CD14-positive monocyte (primary cell): Measurements from ENCODE around the gene KRT79. TPM values are rescaled to one million over a fixed set of nuclear protein-coding genes. Genes with fewer than 3 reads are reported as not detected.

Experiments used
- DNase-seq, 3 donors: peaks; one replicate each; pipeline ENCODE4 v3.0.0-alpha.2; 2011 to 2022
- H2AFZ ChIP-seq: 2 replicates; pipeline ENCODE4 v1.6.0; 2012; ENCODE audit warnings: mild to moderate bottlenecking, low read depth, low read length, inconsistent platforms; ENCODE audit not compliant: insufficient read depth, poor library complexity, severe bottlenecking
- H3K27ac ChIP-seq, 2 donors: 1 replicate in 1 of 2; 2 replicates in 1 of 2; pipeline ENCODE4 v1.5.1; 2012 to 2013; ENCODE audit warnings: low read length in 2 of 2, control low read depth in 1 of 2, inconsistent platforms in 1 of 2, low read depth in 1 of 2, mild to moderate bottlenecking in 1 of 2
- H3K27me3 ChIP-seq, 2 donors: one replicate each; pipeline versions ENCODE4 v1.6.0 to v1.6.1; 2011 to 2013; ENCODE audit warnings: low read length in 2 of 2; ENCODE audit not compliant: control insufficient read depth in 2 of 2, insufficient read depth in 2 of 2
- H3K36me3 ChIP-seq, 2 donors: replicated peaks in 1 of 2; 1 replicate in 1 of 2; 2 replicates in 1 of 2; pipeline versions ENCODE4 v1.5.1 to v1.6.1; 2012 to 2013; ENCODE audit warnings: low read length in 2 of 2, control low read depth in 1 of 2, inconsistent platforms in 1 of 2, mild to moderate bottlenecking in 1 of 2; ENCODE audit not compliant: insufficient read depth in 2 of 2, control insufficient read depth in 1 of 2
- H3K4me1 ChIP-seq, 2 donors: 1 replicate in 1 of 2; 2 replicates in 1 of 2; pipeline versions ENCODE4 v1.5.1 to v1.6.1; 2012 to 2013; ENCODE audit warnings: low read length in 2 of 2, control low read depth in 1 of 2, inconsistent platforms in 1 of 2, mild to moderate bottlenecking in 1 of 2, moderate library complexity in 1 of 2; ENCODE audit not compliant: insufficient read depth in 2 of 2, control insufficient read depth in 1 of 2
- H3K4me2 ChIP-seq: replicated peaks from 2 replicates; pipeline ENCODE3; 2012; ENCODE audit warnings: low read length, moderate library complexity, mild to moderate bottlenecking; ENCODE audit not compliant: poor library complexity, severe bottlenecking; ENCODE audit errors: extremely low read depth
- H3K4me3 ChIP-seq, 3 experiments: fragments of 200-600 bp in 1 of 3; sonication (generic) in 1 of 3; replicated peaks in 1 of 3; 1 replicate in 2 of 3; 2 replicates in 1 of 3; pipeline ENCODE4 v1.5.1; 2011 to 2013; ENCODE audit warnings: low read length in 3 of 3, mild to moderate bottlenecking in 3 of 3, control low read depth in 2 of 3, low read depth in 2 of 3, inconsistent platforms in 1 of 3, moderate library complexity in 1 of 3
- H3K79me2 ChIP-seq: 2 replicates; pipeline ENCODE4 v1.6.0; 2012; ENCODE audit warnings: mild to moderate bottlenecking, control low read depth, inconsistent platforms, low read length, moderate library complexity; ENCODE audit not compliant: insufficient read depth
- H3K9ac ChIP-seq: 2 replicates; pipeline ENCODE4 v1.6.0; 2017; ENCODE audit warnings: low read length, mild to moderate bottlenecking; ENCODE audit not compliant: insufficient read depth, poor library complexity, severe bottlenecking
- H3K9me3 ChIP-seq, 2 donors: replicated peaks in 1 of 2; 1 replicate in 1 of 2; 2 replicates in 1 of 2; pipeline versions ENCODE4 v1.5.1 to v1.6.1; 2012 to 2013; ENCODE audit warnings: low read length in 2 of 2, control low read depth in 1 of 2; ENCODE audit not compliant: control insufficient read depth in 1 of 2, insufficient read depth in 1 of 2
- H4K20me1 ChIP-seq: 2 replicates; pipeline ENCODE4 v1.6.0; 2012; ENCODE audit warnings: mild to moderate bottlenecking, low read length, control low read depth, moderate library complexity; ENCODE audit not compliant: insufficient read depth
- H3K27ac Mint-ChIP-seq, 7 donors: one replicate each; pipeline ENCODE4 v1.8.0; 2020; ENCODE audit warnings: mild to moderate bottlenecking in 7 of 7, mixed read lengths in 7 of 7, moderate library complexity in 6 of 7, inconsistent platforms in 2 of 7
- H3K27me3 Mint-ChIP-seq, 3 donors: one replicate each; pipeline ENCODE4 v1.8.0; 2021 to 2022; ENCODE audit warnings: low read depth in 3 of 3, mild to moderate bottlenecking in 3 of 3, mixed read lengths in 3 of 3, moderate library complexity in 3 of 3, inconsistent platforms in 1 of 3
- H3K36me3 Mint-ChIP-seq, 2 donors: one replicate each; pipeline ENCODE4 v1.8.0; 2020; ENCODE audit warnings: mixed read lengths in 2 of 2, inconsistent platforms in 1 of 2, mild to moderate bottlenecking in 1 of 2
- H3K4me1 Mint-ChIP-seq: one replicate; pipeline ENCODE4 v1.8.0; 2020; ENCODE audit warnings: mild to moderate bottlenecking, mixed read lengths
- H3K4me3 Mint-ChIP-seq, 2 donors: one replicate each; pipeline ENCODE4 v1.8.0; 2020; ENCODE audit warnings: mild to moderate bottlenecking in 2 of 2, mixed read lengths in 2 of 2, moderate library complexity in 1 of 2
- H3K9me3 Mint-ChIP-seq, 7 donors: one replicate each; pipeline ENCODE4 v1.8.0; 2020 to 2022; ENCODE audit warnings: mixed read lengths in 7 of 7, mild to moderate bottlenecking in 6 of 7, moderate library complexity in 6 of 7, inconsistent platforms in 2 of 7
- WGBS: methylation state at CpG from one replicate; pipeline ENCODE4 v1.1.5; 2013; ENCODE audit warnings: missing lambda C conversion rate; ENCODE audit not compliant: insufficient coverage; 5-methylcytosine and 5-hydroxymethylcytosine counted together
- intact Hi-C, 2 donors: fragments of 100-400 bp; cut with micrococcal nuclease; formaldehyde crosslinking; loops; one replicate each; pipeline versions ENCODE4 v1.15.0 to v1.15.1; 2023
- polyA plus RNA-seq, 3 donors: library from polyadenylated mRNA; depleted of rRNA in 1 of 3; unstranded in 2 of 3; stranded (reverse) in 1 of 3; fragments of 300-500 nt in 2 of 3; fragments of >200 nt in 1 of 3; fragmentation: Illumina TruSeq in 2 of 3; gene quantifications; 1 replicate in 2 of 3; 2 replicates in 1 of 3; pipeline ENCODE4 v1.2.3, GENCODE V29; 2012 to 2021
- TF ChIP-seq, protein P1 (sequence below): fragments of 200-600 bp; IDR thresholded peaks from one replicate; pipeline ENCODE4 v1.8.0; 2022; ENCODE audit warnings: antibody characterized with exemption, mild to moderate bottlenecking

KRT79 gene
- polyA plus RNA-seq, 3 donors, result not detected

DNA sequence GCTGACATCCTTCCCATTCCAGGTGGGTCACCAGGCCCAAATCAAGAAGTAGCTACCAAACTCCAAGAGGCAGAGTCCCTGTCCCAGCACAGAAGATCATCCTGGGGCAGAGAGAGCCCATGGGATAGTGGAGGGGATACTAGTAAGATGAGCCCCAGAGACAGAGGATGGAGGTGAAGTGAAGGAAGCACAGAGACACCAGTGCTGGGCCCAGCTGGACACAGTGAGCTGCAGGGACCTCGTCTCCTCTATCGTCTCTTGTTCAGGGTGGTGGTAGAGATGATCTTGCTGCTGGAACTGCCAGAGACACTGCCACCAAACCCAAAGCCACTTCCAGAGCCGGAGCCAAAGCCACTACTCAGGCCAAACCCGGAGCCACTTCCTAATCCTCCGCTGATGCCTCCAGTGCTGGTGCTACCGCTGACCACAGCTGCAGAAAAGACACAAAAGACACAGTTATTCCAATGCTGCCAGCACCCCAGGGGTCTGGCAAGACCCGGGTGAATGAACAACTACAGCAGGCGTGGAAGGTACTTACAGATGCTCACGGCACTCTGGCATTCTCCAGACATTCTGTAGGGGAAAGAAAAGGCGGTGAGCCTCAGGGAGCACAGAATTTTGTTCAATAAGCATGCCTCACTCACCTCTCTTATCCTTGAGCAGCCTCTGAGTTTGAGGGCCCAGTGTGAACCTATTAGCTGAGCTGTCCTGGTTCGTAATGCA lies 27.1 kb downstream of the KRT79 start:
- Histone ChIP-seq H3K27me3 (no peaks in the 10 kb centered on the region), H3K27ac (no peak overlapping the region), H3K36me3 (no peaks in the 10 kb centered on the region), H2AFZ (no peak overlapping the region), H4K20me1 (no peaks in the 10 kb centered on the region), H3K79me2 (no peaks in the 10 kb centered on the region), H3K9ac (no peak overlapping the region), H3K4me1 (no peaks in the 10 kb centered on the region), H3K4me3 (no peak overlapping the region), H3K9me3 (no peaks in the 10 kb centered on the region), H3K4me2 (no peak overlapping the region)
- Mint-ChIP-seq H3K9me3 (peaks cover 0 to 2% (median 0%) of the 10 kb centered on the region in 7 donors), H3K27me3 (peaks cover 3 to 6% (median 3%) of the 10 kb centered on the region in 3 donors), H3K27ac (no peak overlapping the region), H3K4me1 (no peaks in the 10 kb centered on the region), H3K4me3 (no peak overlapping the region), H3K36me3 (no peaks in the 10 kb centered on the region)
- WGBS, result 89% methylated on average over 8 of the region's 11 CpGs
- TF ChIP-seq, protein P1, sequence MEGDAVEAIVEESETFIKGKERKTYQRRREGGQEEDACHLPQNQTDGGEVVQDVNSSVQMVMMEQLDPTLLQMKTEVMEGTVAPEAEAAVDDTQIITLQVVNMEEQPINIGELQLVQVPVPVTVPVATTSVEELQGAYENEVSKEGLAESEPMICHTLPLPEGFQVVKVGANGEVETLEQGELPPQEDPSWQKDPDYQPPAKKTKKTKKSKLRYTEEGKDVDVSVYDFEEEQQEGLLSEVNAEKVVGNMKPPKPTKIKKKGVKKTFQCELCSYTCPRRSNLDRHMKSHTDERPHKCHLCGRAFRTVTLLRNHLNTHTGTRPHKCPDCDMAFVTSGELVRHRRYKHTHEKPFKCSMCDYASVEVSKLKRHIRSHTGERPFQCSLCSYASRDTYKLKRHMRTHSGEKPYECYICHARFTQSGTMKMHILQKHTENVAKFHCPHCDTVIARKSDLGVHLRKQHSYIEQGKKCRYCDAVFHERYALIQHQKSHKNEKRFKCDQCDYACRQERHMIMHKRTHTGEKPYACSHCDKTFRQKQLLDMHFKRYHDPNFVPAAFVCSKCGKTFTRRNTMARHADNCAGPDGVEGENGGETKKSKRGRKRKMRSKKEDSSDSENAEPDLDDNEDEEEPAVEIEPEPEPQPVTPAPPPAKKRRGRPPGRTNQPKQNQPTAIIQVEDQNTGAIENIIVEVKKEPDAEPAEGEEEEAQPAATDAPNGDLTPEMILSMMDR, result no peak
- intact Hi-C loops, result no loop called here
- no peak for DNase-seq

DNA sequence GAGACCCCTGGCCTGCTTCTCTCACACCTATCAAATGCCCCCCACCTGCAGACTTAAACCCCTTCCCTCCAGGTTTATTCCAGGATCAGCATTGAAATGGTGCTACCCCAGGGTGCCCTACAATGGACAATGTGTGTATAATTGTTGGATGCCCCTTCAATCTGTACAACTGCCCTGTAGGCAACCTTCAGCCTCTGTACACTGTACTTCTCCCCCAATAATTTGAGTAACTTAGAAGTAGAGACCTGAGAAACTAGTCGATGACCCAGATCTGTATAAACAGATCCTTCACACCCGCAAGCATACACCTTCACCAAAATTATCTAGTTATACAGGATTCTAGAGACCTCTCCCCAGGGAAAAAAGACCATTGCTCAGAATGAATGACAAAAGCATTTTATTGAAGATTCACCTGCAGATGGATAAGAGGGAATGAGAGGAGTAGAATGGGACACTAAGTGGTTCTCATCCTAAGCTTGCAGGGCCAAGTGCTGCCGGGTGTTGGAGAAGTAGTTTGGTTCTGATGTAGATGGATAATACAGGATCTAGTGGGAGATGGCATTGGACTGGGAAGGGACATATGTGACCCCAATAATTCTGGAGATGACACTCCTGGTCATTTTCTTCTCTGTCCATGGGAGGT lies 27.8 kb downstream of the KRT79 start:
- WGBS, result 86% methylated on average over 1 of the region's 3 CpGs
- H3K4me2 ChIP-seq, result no peak overlapping the region
- no peak overlapping the region for H3K4me3 ChIP-seq
- H3K36me3 ChIP-seq, result no peaks in the 10 kb centered on the region
- H3K9ac ChIP-seq, result no peak overlapping the region
- Mint-ChIP-seq H3K4me3 (no peak overlapping the region), H3K9me3 (peaks cover 0 to 2% (median 0%) of the 10 kb centered on the region in 7 donors), H3K4me1 (no peaks in the 10 kb centered on the region), H3K27ac (no peak overlapping the region), H3K36me3 (no peaks in the 10 kb centered on the region), H3K27me3 (peaks cover 0 to 6% (median 6%) of the 10 kb centered on the region in 3 donors)
- no peaks in the 10 kb centered on the region for H4K20me1 ChIP-seq
- H3K27me3 ChIP-seq, result no peaks in the 10 kb centered on the region
- no peak overlapping the region for H2AFZ ChIP-seq
- H3K9me3 ChIP-seq, result no peaks in the 10 kb centered on the region
- intact Hi-C loops, result no loop called here
- TF ChIP-seq, protein P1, result no peak
- no peak for DNase-seq
- no peak overlapping the region for H3K27ac ChIP-seq
- H3K79me2 ChIP-seq, result no peaks in the 10 kb centered on the region
- H3K4me1 ChIP-seq, result no peaks in the 10 kb centered on the region
